CD4-positive, alpha-beta T cell treated with Interleukin-4 for 1 hour (primary cell): ENCODE data around the gene POU5F1.
A peak's percentile ranks its signal among the peaks of the same experiment; 100 is the strongest.

Experiments used
- DNase-seq, 2 donors: peaks; one replicate each; pipeline ENCODE4 v3.0.0-alpha.2; 2020 to 2022

POU5F1 gene

GRCh38 chr6:31138982-31139381, 31.5 kb downstream of the POU5F1 start, which contains the start of gene PSORS1C2:
PSORS1C2 (minus strand) TSS chr6:31139066; CDS start chr6:31139026, 40 bp downstream.
- DNase-seq, result no peak

GRCh38 chr6:31135710-31136109, 34.8 kb downstream of the POU5F1 start:
- DNase-seq, result no peak

GRCh38 chr6:31132806-31133205, 37.7 kb downstream of the POU5F1 start:
- DNase-seq, result no peak

- DNase-seq, result no peak
Measured at GRCh38 chr6:31131595-31131994, 38.9 kb downstream of the POU5F1 start.

GRCh38 chr6:31130751-31131150, 39.7 kb downstream of the POU5F1 start:
- no peak for DNase-seq

GRCh38 chr6:31129130-31129529, 41.4 kb downstream of the POU5F1 start:
- no peak for DNase-seq

- peak; percentile 69 to 75 for DNase-seq
Measured at GRCh38 chr6:31128093-31128676, 42.3 kb downstream of the POU5F1 start.

GRCh38 chr6:31126396-31127175, 43.9 kb downstream of the POU5F1 start:
- no peak for DNase-seq

GRCh38 chr6:31125586-31126363, 44.7 kb downstream of the POU5F1 start:
- no peak for DNase-seq

GRCh38 chr6:31125162-31125561, 45.3 kb downstream of the POU5F1 start:
- no peak for DNase-seq

GRCh38 chr6:31122791-31123706, 47.4 kb downstream of the POU5F1 start:
- DNase-seq, result no peak

GRCh38 chr6:31121131-31121790, 49.2 kb downstream of the POU5F1 start:
- DNase-seq, result no peak

GRCh38 chr6:31120151-31120915, 50.1 kb downstream of the POU5F1 start, which contains the start of gene CDSN:
CDSN (minus strand) TSS chr6:31120446; CDS start chr6:31120419, 27 bp downstream.
- DNase-seq, result no peak

- no peak for DNase-seq
Measured at GRCh38 chr6:31118178-31118577, 52.3 kb downstream of the POU5F1 start.

- DNase-seq, result no peak
Measured at GRCh38 chr6:31116661-31117385, 53.7 kb downstream of the POU5F1 start.

- DNase-seq, result no peak
Measured at GRCh38 chr6:31115941-31116560, 54.4 kb downstream of the POU5F1 start.

GRCh38 chr6:31114970-31115849, 55.3 kb downstream of the POU5F1 start:
- peak; percentile 15 to 26 for DNase-seq

- DNase-seq, result no peak
Measured at GRCh38 chr6:31114541-31114878, 56.0 kb downstream of the POU5F1 start, which contains the start of gene PSORS1C1. PSORS1C1 (plus strand) TSS chr6:31114800; CDS start chr6:31129633, 14,833 bp downstream.
